Endothelial cell of umbilical vein (primary cell): Measurements from ENCODE around the gene TOE1. TPM values are rescaled to one million over a fixed set of nuclear protein-coding genes. Genes with fewer than 3 reads are reported as not detected.

Experiments used
- BruUV-seq: library from RNA; stranded (reverse); fragments of 400-500 nt; replicated peaks from 2 replicates; lab custom pipeline; 2021; lab: Mats Ljungman, UMichigan
- CTCF ChIA-PET: fragments of 300-600, 350-600 bp; sonication (Branson Sonifier 250); formaldehyde crosslinking; loops from one replicate; lab custom pipeline; 2021; ENCODE audit warnings: antibody characterized with exemption, inconsistent platforms; lab: Charles Lee
- POLR2A ChIA-PET: fragments of 300-600, 350-600 bp; sonication (Branson Sonifier 250); formaldehyde crosslinking; loops from one replicate; lab custom pipeline; 2021; ENCODE audit warnings: antibody characterized with exemption, inconsistent platforms; lab: Charles Lee
- DNase-seq: peaks from one replicate; pipeline ENCODE4 v3.0.0-alpha.2; 2011; ENCODE audit warnings: low read depth, low spot score
- FAIRE-seq: peaks from 2 replicates; lab custom pipeline; 2011; peaks lifted over from hg19 to GRCh38; lab: Jason Lieb, UNC
- H2AFZ ChIP-seq: 2 replicates; pipeline ENCODE4 v1.6.0; 2012; ENCODE audit warnings: low read depth, low read length, control low read depth, inconsistent platforms
- H3K27ac ChIP-seq: 2 replicates; pipeline ENCODE4 v1.5.1; 2011; ENCODE audit warnings: low read depth, mild to moderate bottlenecking, control low read depth, low read length, moderate library complexity; ENCODE audit not compliant: insufficient read depth
- H3K27me3 ChIP-seq, 2 experiments: 2 replicates each; pipeline versions ENCODE4 v1.6.0 to v1.6.1; 2011; ENCODE audit warnings: low read length in 2 of 2, mixed read lengths in 1 of 2; ENCODE audit not compliant: control insufficient read depth in 2 of 2, insufficient read depth in 2 of 2
- H3K36me3 ChIP-seq, 2 experiments: 2 replicates in 1 of 2; 3 replicates in 1 of 2; pipeline ENCODE4 v1.5.1; 2011; ENCODE audit warnings: low read length in 2 of 2, mild to moderate bottlenecking in 1 of 2, moderate library complexity in 1 of 2; ENCODE audit not compliant: control insufficient read depth in 2 of 2, insufficient read depth in 2 of 2; ENCODE audit errors: extremely low read depth in 1 of 2
- H3K4me1 ChIP-seq: 3 replicates; pipeline ENCODE4 v1.5.1; 2011; ENCODE audit warnings: mild to moderate bottlenecking, low read length; ENCODE audit not compliant: control insufficient read depth, insufficient read depth; ENCODE audit errors: extremely low read depth
- H3K4me2 ChIP-seq: 2 replicates; pipeline ENCODE4 v1.6.1; 2011; ENCODE audit warnings: low read length, control low read depth, mixed read lengths; ENCODE audit not compliant: insufficient read depth
- H3K4me3 ChIP-seq, 3 experiments: fragments of 200-600 bp in 1 of 3; sonication (generic), shearing (Covaris generic) in 1 of 3; replicated peaks in 1 of 3; 2 replicates each; pipeline ENCODE4 v1.5.1; 2011 to 2016; ENCODE audit warnings: control low read depth in 3 of 3, low read length in 3 of 3, mild to moderate bottlenecking in 2 of 3, inconsistent platforms in 1 of 3, low read depth in 1 of 3, moderate library complexity in 1 of 3; ENCODE audit not compliant: insufficient read depth in 1 of 3
- H3K79me2 ChIP-seq: 2 replicates; pipeline ENCODE4 v1.6.0; 2012; ENCODE audit warnings: low read length, inconsistent platforms; ENCODE audit not compliant: control insufficient read depth, insufficient read depth
- H3K9ac ChIP-seq: replicated peaks from 2 replicates; pipeline ENCODE3; 2011; ENCODE audit warnings: low read length, control low read depth; ENCODE audit not compliant: insufficient read depth; ENCODE audit errors: extremely low read depth
- H3K9me1 ChIP-seq: replicated peaks from 3 replicates; pipeline ENCODE4 v1.6.0; 2011; ENCODE audit warnings: mild to moderate bottlenecking, low read length; ENCODE audit not compliant: control insufficient read depth, insufficient read depth; ENCODE audit errors: extremely low read depth
- H3K9me3 ChIP-seq: replicated peaks from 2 replicates; pipeline ENCODE4 v1.5.1; 2012; ENCODE audit warnings: low read length, inconsistent platforms; ENCODE audit not compliant: control insufficient read depth, insufficient read depth
- H4K20me1 ChIP-seq: replicated peaks from 2 replicates; pipeline ENCODE3; 2011; ENCODE audit warnings: mild to moderate bottlenecking, low read length; ENCODE audit not compliant: control insufficient read depth, insufficient read depth; ENCODE audit errors: extremely low read depth
- CTCF ChIP-seq, 2 donors: IDR thresholded peaks; 1 replicate in 1 of 2; 2 replicates in 1 of 2; pipeline ENCODE4 v1.5.1; 2011; ENCODE audit warnings: low read length in 2 of 2, mild to moderate bottlenecking in 2 of 2, moderate library complexity in 2 of 2, control low read depth in 1 of 2, inconsistent platforms in 1 of 2, low read depth in 1 of 2; ENCODE audit not compliant: insufficient read depth in 1 of 2; ENCODE audit errors: extremely low read depth in 1 of 2
- EZH2 ChIP-seq: IDR thresholded peaks from 2 replicates; pipeline ENCODE4 v1.6.1; 2012; ENCODE audit warnings: borderline replicate concordance, low read depth, mild to moderate bottlenecking, moderate library complexity, low read length, inconsistent platforms; ENCODE audit not compliant: severe bottlenecking
- FOS ChIP-seq: IDR thresholded peaks from 2 replicates; pipeline ENCODE4 v1.6.1; 2011; ENCODE audit warnings: mild to moderate bottlenecking, low read length, moderate library complexity, borderline replicate concordance; ENCODE audit not compliant: insufficient read depth
- GATA2 ChIP-seq: IDR thresholded peaks from 2 replicates; pipeline ENCODE4 v1.7.0; 2011; ENCODE audit warnings: low read depth, mild to moderate bottlenecking, moderate library complexity, mixed read lengths, low read length; ENCODE audit not compliant: insufficient read length, insufficient read depth
- JUN ChIP-seq: IDR thresholded peaks from 2 replicates; pipeline ENCODE4 v1.6.1; 2011; ENCODE audit warnings: borderline replicate concordance, low read depth; ENCODE audit not compliant: insufficient read length, insufficient read depth
- MAX ChIP-seq: IDR thresholded peaks from 2 replicates; pipeline ENCODE4 v1.6.1; 2011; ENCODE audit not compliant: insufficient read depth, insufficient read length
- MYC ChIP-seq: IDR thresholded peaks from one replicate; pipeline ENCODE4 v1.6.1; 2011; ENCODE audit warnings: mild to moderate bottlenecking, low read depth, low read length
- POLR2A ChIP-seq: IDR thresholded peaks from 2 replicates; pipeline ENCODE4 v1.6.1; 2012; ENCODE audit warnings: low read depth, mild to moderate bottlenecking, control low read depth, low read length
- POLR2AphosphoS5 ChIP-seq: IDR thresholded peaks from 2 replicates; pipeline ENCODE4 v1.6.1; 2012; ENCODE audit warnings: low read depth, mild to moderate bottlenecking, control low read depth, low read length, moderate library complexity; ENCODE audit not compliant: insufficient read depth
- dilution Hi-C: fragments of 300-500 bp; cut with MboI; formaldehyde crosslinking; loops from one replicate; pipeline ENCODE4 v1.15.0; 2019; ENCODE audit warnings: low sequenced_read_pairs; ENCODE audit not compliant: extremely low pct_ligation_motif_present
- intact Hi-C: fragments of 100-400 bp; cut with micrococcal nuclease; formaldehyde crosslinking; loops from one replicate; pipeline ENCODE4 v1.10.0; 2022
- polyA plus RNA-seq, 4 experiments: library from polyadenylated mRNA; depleted of rRNA in 3 of 4; stranded (reverse) in 3 of 4; unstranded in 1 of 4; fragments of >200 nt; gene quantifications; 2 replicates each; pipeline versions ENCODE4 v1.2.1 to v1.2.3, GENCODE V29; 2011 to 2012; ENCODE audit warnings: missing spikeins in 1 of 4
- total RNA-seq: library from RNA; stranded (reverse); gene quantifications from 2 replicates; pipeline ENCODE4 v1.2.3, GENCODE V29; 2021

The TOE1 gene
- total and polyA plus RNA-seq, 2 donors (not counting 3 experiments of a cell fraction or from before 2014, with no cell fraction given), result 16.3 to 24.9 TPM

GRCh38 chr1:45306319-45306718, 33.7 kb upstream of the TOE1 start:
- TF ChIP-seq MAX, result no peak
- peak; percentile 82 for TF ChIP-seq FOS
- TF ChIP-seq CTCF (IDR thresholded peaks at IDR 0.05; ENCODE audit: extremely low read depth in 1 of 2, insufficient read depth in 1 of 2, low read depth in 1 of 2, low read length in 2 of 2), result no peak
- peak; percentile 23 for TF ChIP-seq POLR2AphosphoS5
- no peak for TF ChIP-seq POLR2A
- TF ChIP-seq JUN, result no peak
- peak; percentile 9 for TF ChIP-seq GATA2
- TF ChIP-seq EZH2, result no peak
- no peak for TF ChIP-seq MYC
- peak overlapping the region; percentile 60 for H2AFZ ChIP-seq
- FAIRE-seq (no peak), DNase-seq (peak; percentile 25)
- no peak overlapping the region for H3K4me3 ChIP-seq
- ChIA-PET POLR2A (interaction anchor here (1.4 kb wide), 1 partner anchor 216 kb away, joined by 3 read pairs; the partner anchor contains the start of gene PRDX1), CTCF (interaction anchor here (1.3 to 3.2 kb wide), 5 partner anchors 34 to 295 kb away, joined by 3 to 13 read pairs (median 8); partner anchors contain the start of genes HECTD3, MUTYH, TOE1 and UROD)
- H3K79me2 ChIP-seq, result no peaks in the 10 kb centered on the region
- peak overlapping the region; percentile 3 for H3K27ac ChIP-seq
- no peak overlapping the region for H3K9ac ChIP-seq
- H3K9me3 ChIP-seq, result no peaks in the 10 kb centered on the region
- no TSS peak for BruUV-seq
- H3K4me2 ChIP-seq, result peak overlapping the region; percentile 16
- dilution Hi-C loops, result no loop called here
- H3K27me3 ChIP-seq, result no peaks in the 10 kb centered on the region
- peaks cover 14% of the 10 kb centered on the region for H3K4me1 ChIP-seq
- no peaks in the 10 kb centered on the region for H3K9me1 ChIP-seq
- intact Hi-C loops, result no loop called here
- H3K36me3 ChIP-seq, result no peaks in the 10 kb centered on the region
- H4K20me1 ChIP-seq, result no peaks in the 10 kb centered on the region
